Stimulated activated CD8-positive, alpha-beta memory T cell treated with anti-CD3 and anti-CD28 coated beads, Interleukin-4, amount 100 ng/mL, for 1 hour (primary cell): ENCODE data around the gene BAG2.
A peak's percentile ranks its signal among the peaks of the same experiment; 100 is the strongest.

Experiments used
- DNase-seq, 2 donors: peaks; one replicate each; pipeline ENCODE4 v3.0.0-alpha.2; 2020; ENCODE audit warnings: low read depth in 2 of 2, low spot score in 1 of 2

BAG2 gene

GRCh38 chr6:57221191-57221935 is 49.2 kb downstream of the BAG2 start:
- peak in 1 of 2 donors; percentile 8 for DNase-seq

GRCh38 chr6:57221936-57222742 is 50.0 kb downstream of the BAG2 start, which contains the start of gene RAB23:
Gene RAB23 (minus strand): TSS chr6:57222307. CDS start chr6:57210380, 11,927 bp downstream.
- peak; percentile 57 to 66 for DNase-seq

GRCh38 chr6:57222743-57223077 is 50.6 kb downstream of the BAG2 start:
- DNase-seq = no peak

- DNase-seq = no peak
Measured at GRCh38 chr6:57224769-57225515, 52.8 kb downstream of the BAG2 start.

GRCh38 chr6:57226221-57226620 is 54.1 kb downstream of the BAG2 start:
- DNase-seq = no peak
